DND-41 (cell line): ENCODE data around the gene SIT1.

ENCODE experiments used
- ATAC-seq: fragments of 200-7000 bp; cut with Tn5 transposase; 3 replicates; pipeline ENCODE4 v1.9.1; 2021; ENCODE audit warnings: low read depth; ENCODE audit not compliant: insufficient read depth
- DNase-seq: peaks from one replicate; pipeline ENCODE4 v3.0.0-alpha.2; 2020
- H2AFZ ChIP-seq: 2 replicates; pipeline ENCODE4 v1.6.0; 2012; ENCODE audit warnings: low read depth, low read length
- H3K27ac ChIP-seq: 2 replicates; pipeline ENCODE4 v1.5.1; 2012; ENCODE audit warnings: low read length, inconsistent platforms
- H3K27me3 ChIP-seq: fragments of 200-600 bp; sonication (generic); 2 replicates; pipeline ENCODE4 v1.6.0; 2012; ENCODE audit warnings: low read length, mild to moderate bottlenecking, inconsistent platforms; ENCODE audit not compliant: insufficient read depth, poor library complexity
- H3K36me3 ChIP-seq: 2 replicates; pipeline ENCODE4 v1.5.1; 2012; ENCODE audit warnings: low read length, inconsistent platforms; ENCODE audit not compliant: insufficient read depth
- H3K4me1 ChIP-seq: 2 replicates; pipeline ENCODE4 v1.5.1; 2012; ENCODE audit warnings: mild to moderate bottlenecking, low read length; ENCODE audit not compliant: insufficient read depth
- H3K4me2 ChIP-seq: 2 replicates; pipeline ENCODE4 v1.6.0; 2012; ENCODE audit warnings: mild to moderate bottlenecking, moderate library complexity, low read length, inconsistent platforms; ENCODE audit not compliant: insufficient read depth
- H3K4me3 ChIP-seq, 2 experiments: fragments of 200-600 bp in 1 of 2; shearing (Covaris generic) in 1 of 2; 2 replicates each; pipeline ENCODE4 v1.5.1; 2012 to 2016; ENCODE audit warnings: inconsistent platforms in 2 of 2, low read length in 2 of 2, mild to moderate bottlenecking in 2 of 2, low read depth in 1 of 2, moderate library complexity in 1 of 2
- H3K79me2 ChIP-seq: 2 replicates; pipeline ENCODE4 v1.6.0; 2012; ENCODE audit warnings: low read length, inconsistent platforms; ENCODE audit not compliant: insufficient read depth
- H3K9ac ChIP-seq: 2 replicates; pipeline ENCODE4 v1.6.0; 2012; ENCODE audit warnings: low read depth, mild to moderate bottlenecking, inconsistent platforms, low read length, moderate library complexity
- H3K9me3 ChIP-seq: 2 replicates; pipeline ENCODE4 v1.5.1; 2012; ENCODE audit warnings: low read length, moderate library complexity, mild to moderate bottlenecking, inconsistent platforms; ENCODE audit not compliant: insufficient read depth, severe bottlenecking
- H4K20me1 ChIP-seq: 2 replicates; pipeline ENCODE4 v1.6.0; 2012; ENCODE audit warnings: low read length; ENCODE audit not compliant: insufficient read depth
- EZH2 ChIP-seq: IDR thresholded peaks from 3 replicates; pipeline ENCODE4 v1.6.1; 2012; ENCODE audit warnings: borderline replicate concordance, low read depth, mild to moderate bottlenecking, moderate library complexity, low read length, inconsistent platforms; ENCODE audit not compliant: severe bottlenecking
- TF ChIP-seq, protein P1 (sequence below): IDR thresholded peaks from 2 replicates; pipeline ENCODE4 v1.5.1; 2012; ENCODE audit warnings: borderline replicate concordance, low read length, moderate library complexity, mild to moderate bottlenecking; ENCODE audit not compliant: poor library complexity, severe bottlenecking; ENCODE audit errors: extremely low read depth

Gene SIT1

DNA sequence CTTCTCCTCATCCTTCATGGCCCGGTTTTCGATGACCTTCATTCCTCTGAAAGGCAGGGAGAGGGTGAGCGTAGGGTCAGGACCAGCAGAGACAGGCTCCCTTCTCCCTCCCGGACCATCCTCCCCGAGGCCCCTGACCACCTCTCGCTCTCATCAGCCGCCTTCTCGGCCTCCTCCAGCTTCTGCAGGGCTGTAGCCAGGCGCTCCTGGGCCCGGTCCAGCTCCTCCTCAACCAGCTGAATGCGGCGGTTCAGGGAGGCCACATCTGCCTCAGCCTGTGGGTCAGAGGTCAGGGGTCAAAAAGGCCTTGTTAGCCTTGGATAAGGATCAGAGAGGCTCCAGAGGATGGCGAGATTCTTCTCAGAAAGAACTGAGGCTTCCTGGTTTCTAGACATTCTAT lies 34.8 kb upstream of the SIT1 start:
- Histone ChIP-seq H3K27ac (no peak overlapping the region), H3K36me3 (peaks cover 48% of the 10 kb centered on the region), H2AFZ (no peak overlapping the region), H4K20me1 (no peaks in the 10 kb centered on the region; the same call in 1 of the 2 replicates), H3K4me2 (no peak overlapping the region), H3K27me3 (no peaks in the 10 kb centered on the region), H3K4me3 (no peak overlapping the region), H3K79me2 (peaks cover 5% of the 10 kb centered on the region), H3K9ac (no peak overlapping the region), H3K4me1 (peaks cover 21% of the 10 kb centered on the region), H3K9me3 (no peaks in the 10 kb centered on the region)
- ATAC-seq (no peak), DNase-seq (no peak)
- no peak for TF ChIP-seq EZH2
- TF ChIP-seq, protein P1, sequence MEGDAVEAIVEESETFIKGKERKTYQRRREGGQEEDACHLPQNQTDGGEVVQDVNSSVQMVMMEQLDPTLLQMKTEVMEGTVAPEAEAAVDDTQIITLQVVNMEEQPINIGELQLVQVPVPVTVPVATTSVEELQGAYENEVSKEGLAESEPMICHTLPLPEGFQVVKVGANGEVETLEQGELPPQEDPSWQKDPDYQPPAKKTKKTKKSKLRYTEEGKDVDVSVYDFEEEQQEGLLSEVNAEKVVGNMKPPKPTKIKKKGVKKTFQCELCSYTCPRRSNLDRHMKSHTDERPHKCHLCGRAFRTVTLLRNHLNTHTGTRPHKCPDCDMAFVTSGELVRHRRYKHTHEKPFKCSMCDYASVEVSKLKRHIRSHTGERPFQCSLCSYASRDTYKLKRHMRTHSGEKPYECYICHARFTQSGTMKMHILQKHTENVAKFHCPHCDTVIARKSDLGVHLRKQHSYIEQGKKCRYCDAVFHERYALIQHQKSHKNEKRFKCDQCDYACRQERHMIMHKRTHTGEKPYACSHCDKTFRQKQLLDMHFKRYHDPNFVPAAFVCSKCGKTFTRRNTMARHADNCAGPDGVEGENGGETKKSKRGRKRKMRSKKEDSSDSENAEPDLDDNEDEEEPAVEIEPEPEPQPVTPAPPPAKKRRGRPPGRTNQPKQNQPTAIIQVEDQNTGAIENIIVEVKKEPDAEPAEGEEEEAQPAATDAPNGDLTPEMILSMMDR = no peak

DNA sequence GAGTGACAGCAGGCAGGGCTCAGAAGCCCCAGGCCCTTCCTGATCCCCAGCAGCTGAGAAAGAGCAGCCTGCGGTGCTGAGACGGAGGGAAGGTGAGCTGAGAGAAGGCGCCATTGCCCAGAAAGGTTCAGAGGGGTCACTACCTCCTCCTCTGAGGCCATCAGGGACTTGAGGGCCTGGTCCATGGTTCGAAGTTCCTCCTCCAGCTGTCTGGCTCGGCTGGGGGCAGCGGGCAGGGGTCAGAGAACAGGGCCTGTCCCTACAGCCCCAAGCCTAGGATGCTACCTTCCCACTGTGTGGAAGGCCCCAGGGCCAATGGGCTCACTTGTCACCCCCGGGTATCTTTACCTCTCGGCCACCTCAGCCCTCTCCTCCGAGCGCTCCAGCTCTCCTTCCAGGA lies 34.2 kb upstream of the SIT1 start:
- Histone ChIP-seq H3K4me2 (no peak overlapping the region), H3K9me3 (no peaks in the 10 kb centered on the region), H3K79me2 (no peaks in the 10 kb centered on the region), H3K27ac (no peak overlapping the region), H3K27me3 (no peaks in the 10 kb centered on the region), H2AFZ (no peak overlapping the region), H3K36me3 (peaks cover 48% of the 10 kb centered on the region), H3K4me3 (no peak overlapping the region), H3K9ac (no peak overlapping the region), H4K20me1 (no peaks in the 10 kb centered on the region; the same call in 1 of the 2 replicates), H3K4me1 (peaks cover 16% of the 10 kb centered on the region)
- TF ChIP-seq EZH2 = no peak
- TF ChIP-seq, protein P1 = no peak
- ATAC-seq (no peak), DNase-seq (no peak)

DNA sequence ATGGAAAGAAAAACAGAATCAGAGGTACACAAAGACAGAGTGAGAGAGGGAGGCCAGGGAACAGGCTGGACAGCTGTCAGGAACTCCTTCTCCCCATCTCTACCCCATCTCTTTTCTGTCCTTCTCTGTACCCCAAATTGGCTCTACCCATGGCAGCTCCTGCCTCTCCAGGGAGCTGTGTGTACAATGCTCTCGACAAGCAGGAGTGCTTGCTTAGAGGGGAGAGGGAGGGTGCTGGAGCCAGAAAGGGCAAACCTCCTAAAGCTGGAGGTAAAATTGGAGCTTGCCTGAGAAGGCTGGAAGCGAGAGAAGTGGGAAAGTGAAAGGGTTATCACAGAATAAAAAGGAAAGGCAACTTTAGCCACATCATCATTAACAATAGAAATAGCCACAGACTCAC lies 32.6 kb upstream of the SIT1 start:
- Histone ChIP-seq H3K27me3 (no peaks in the 10 kb centered on the region), H4K20me1 (no peaks in the 10 kb centered on the region; the same call in 1 of the 2 replicates), H3K9ac (no peak overlapping the region), H3K4me1 (peaks cover 2% of the 10 kb centered on the region; the same call in 1 of the 2 replicates), H3K27ac (no peak overlapping the region), H3K4me3 (no peak overlapping the region), H3K36me3 (peaks cover 45% of the 10 kb centered on the region), H3K79me2 (no peaks in the 10 kb centered on the region), H3K4me2 (no peak overlapping the region), H3K9me3 (no peaks in the 10 kb centered on the region), H2AFZ (no peak overlapping the region)
- ATAC-seq = no peak
- TF ChIP-seq, protein P1 = no peak
- TF ChIP-seq EZH2 = no peak
- DNase-seq = no peak
